Measurements from ENCODE around the gene CLDN34. TPM values are rescaled to one million over a fixed set of nuclear protein-coding genes. Genes with fewer than 3 reads are reported as not detected.
A peak's percentile ranks its signal among the peaks of the same experiment; 100 is the strongest.

CLDN34 gene
- total RNA-seq, 6 donors from 2014 or later = 0.27 to 1.5 (median 0.55) TPM; not detected in 1

GRCh38 chrX:9958183-9958582, 9.0 kb upstream of the CLDN34 start:
- Histone ChIP-seq H3K36me3 (no peaks in the 10 kb centered on the region), H3K4me1 (no peaks in the 10 kb centered on the region), H3K27me3 (no peaks in the 10 kb centered on the region), H3K27ac (no peak overlapping the region), H3K9me3 (peaks cover 0 to 4% (median 0%) of the 10 kb centered on the region in 4 donors), H3K4me3 (no peak overlapping the region)
- no peak for TF ChIP-seq POLR2AphosphoS5 (IDR thresholded peaks at IDR 0.05)
- TF ChIP-seq, protein P1, sequence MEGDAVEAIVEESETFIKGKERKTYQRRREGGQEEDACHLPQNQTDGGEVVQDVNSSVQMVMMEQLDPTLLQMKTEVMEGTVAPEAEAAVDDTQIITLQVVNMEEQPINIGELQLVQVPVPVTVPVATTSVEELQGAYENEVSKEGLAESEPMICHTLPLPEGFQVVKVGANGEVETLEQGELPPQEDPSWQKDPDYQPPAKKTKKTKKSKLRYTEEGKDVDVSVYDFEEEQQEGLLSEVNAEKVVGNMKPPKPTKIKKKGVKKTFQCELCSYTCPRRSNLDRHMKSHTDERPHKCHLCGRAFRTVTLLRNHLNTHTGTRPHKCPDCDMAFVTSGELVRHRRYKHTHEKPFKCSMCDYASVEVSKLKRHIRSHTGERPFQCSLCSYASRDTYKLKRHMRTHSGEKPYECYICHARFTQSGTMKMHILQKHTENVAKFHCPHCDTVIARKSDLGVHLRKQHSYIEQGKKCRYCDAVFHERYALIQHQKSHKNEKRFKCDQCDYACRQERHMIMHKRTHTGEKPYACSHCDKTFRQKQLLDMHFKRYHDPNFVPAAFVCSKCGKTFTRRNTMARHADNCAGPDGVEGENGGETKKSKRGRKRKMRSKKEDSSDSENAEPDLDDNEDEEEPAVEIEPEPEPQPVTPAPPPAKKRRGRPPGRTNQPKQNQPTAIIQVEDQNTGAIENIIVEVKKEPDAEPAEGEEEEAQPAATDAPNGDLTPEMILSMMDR (IDR thresholded peaks at IDR 0.05) = no peak
- no peak for TF ChIP-seq POLR2A (IDR thresholded peaks at IDR 0.05)
- TF ChIP-seq EP300 (IDR thresholded peaks at IDR 0.05) = no peak
- DNase-seq = no peak
- no peak for ATAC-seq (ENCODE audit: low FRiP score in 2 of 2)
- WGBS, 2 donors = 80 to 87% methylated on average over 3 to 5 of the region's 5 CpGs

GRCh38 chrX:9961750-9962149, 5.4 kb upstream of the CLDN34 start:
- no peak for ATAC-seq (ENCODE audit: low FRiP score in 2 of 2)
- H3K27ac ChIP-seq = no peak overlapping the region
- no peak for DNase-seq
- no peaks in the 10 kb centered on the region for H3K4me1 ChIP-seq
- H3K36me3 ChIP-seq = no peaks in the 10 kb centered on the region
- no peaks in the 10 kb centered on the region for H3K9me3 ChIP-seq
- TF ChIP-seq POLR2A (IDR thresholded peaks at IDR 0.05) = no peak
- TF ChIP-seq EP300 (IDR thresholded peaks at IDR 0.05) = no peak
- TF ChIP-seq, protein P1 (IDR thresholded peaks at IDR 0.05) = no peak
- TF ChIP-seq POLR2AphosphoS5 (IDR thresholded peaks at IDR 0.05) = no peak
- no peaks in the 10 kb centered on the region for H3K27me3 ChIP-seq
- WGBS, 2 donors = 78 to 83% methylated on average over 5 of the region's 5 CpGs
- no peak overlapping the region for H3K4me3 ChIP-seq

DNA sequence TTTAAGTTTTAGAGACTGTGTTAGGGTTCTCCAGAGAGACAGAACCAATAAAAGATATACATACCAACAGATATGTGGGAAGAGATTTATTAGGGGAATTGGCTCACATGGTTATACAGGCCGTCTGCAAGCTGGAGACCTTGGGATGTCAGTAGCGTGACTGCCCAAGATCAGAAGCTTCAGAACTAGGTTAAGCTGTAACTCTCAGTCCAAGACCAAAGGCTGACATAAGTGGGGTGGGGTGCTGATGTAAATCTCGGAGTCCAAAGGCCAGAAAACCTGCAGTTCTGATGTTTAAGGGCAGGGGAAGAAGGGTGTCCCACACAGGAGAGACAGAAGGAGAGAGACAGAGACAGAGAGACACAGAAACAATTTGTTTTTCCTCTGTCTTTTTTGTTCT, 10.5 kb downstream of the CLDN34 start:
- WGBS, 2 donors = 72 to 96% methylated on average over 3 of the region's 3 CpGs
- no peak overlapping the region for H3K4me3 ChIP-seq
- no peaks in the 10 kb centered on the region for H3K36me3 ChIP-seq
- no peak for ATAC-seq (ENCODE audit: low FRiP score in 2 of 2)
- no peaks in the 10 kb centered on the region for H3K4me1 ChIP-seq
- H3K9me3 ChIP-seq = peaks cover 0 to 6% (median 0%) of the 10 kb centered on the region in 4 donors
- H3K27ac ChIP-seq = no peak overlapping the region
- no peaks in the 10 kb centered on the region for H3K27me3 ChIP-seq
- no peak for DNase-seq
- no peak for TF ChIP-seq POLR2AphosphoS5 (IDR thresholded peaks at IDR 0.05)

DNA sequence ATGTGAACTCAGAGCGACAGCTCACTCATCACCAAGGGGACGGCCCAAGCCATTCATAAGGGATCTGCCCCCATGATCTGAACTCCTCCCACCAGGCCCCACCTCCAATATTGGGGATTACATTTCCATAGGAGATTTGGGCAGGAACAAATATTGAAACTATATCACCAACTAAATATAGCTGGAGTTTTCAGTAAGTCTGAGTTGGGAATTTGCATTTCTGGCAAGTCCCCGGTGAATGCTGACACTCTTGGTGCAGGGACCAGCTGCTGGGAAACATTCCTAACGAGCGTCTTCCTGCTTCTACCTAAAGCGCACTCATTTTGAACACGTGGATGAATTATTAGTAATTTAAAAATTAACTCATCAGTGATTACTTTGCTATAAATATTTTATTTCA, 13.2 kb downstream of the CLDN34 start:
- Histone ChIP-seq H3K27ac (peak overlapping the region in 2 of 4 donors; percentile 56 to 62), H3K27me3 (no peaks in the 10 kb centered on the region), H3K4me1 (no peaks in the 10 kb centered on the region), H3K36me3 (no peaks in the 10 kb centered on the region), H3K4me3 (no peak overlapping the region), H3K9me3 (no peaks in the 10 kb centered on the region)
- no peak for DNase-seq
- ATAC-seq (ENCODE audit: low FRiP score in 2 of 2) = no peak
- TF ChIP-seq, protein P1 (IDR thresholded peaks at IDR 0.05) = no peak
- TF ChIP-seq POLR2A (IDR thresholded peaks at IDR 0.05) (no peak), POLR2AphosphoS5 (IDR thresholded peaks at IDR 0.05) (no peak), EP300 (IDR thresholded peaks at IDR 0.05) (no peak)
- WGBS, 2 donors = 68 to 77% methylated on average over 5 to 7 of the region's 7 CpGs

- Histone ChIP-seq H3K9me3 (no peaks in the 10 kb centered on the region), H3K36me3 (no peaks in the 10 kb centered on the region), H3K4me3 (no peak overlapping the region), H3K4me1 (no peaks in the 10 kb centered on the region), H3K27me3 (no peaks in the 10 kb centered on the region), H3K27ac (peak overlapping the region; percentile 56 to 68 (median 62))
- 64 to 65% methylated on average over 3 to 5 of the region's 5 CpGs for WGBS, 2 donors
- TF ChIP-seq POLR2AphosphoS5 (IDR thresholded peaks at IDR 0.05) = no peak
- no peak for TF ChIP-seq EP300 (IDR thresholded peaks at IDR 0.05)
- no peak for TF ChIP-seq POLR2A (IDR thresholded peaks at IDR 0.05)
- TF ChIP-seq, protein P1 (IDR thresholded peaks at IDR 0.05) = no peak
- DNase-seq (no peak), ATAC-seq (ENCODE audit: low FRiP score in 2 of 2) (no peak)
Observed at GRCh38 chrX:9980927-9981326, 13.8 kb downstream of the CLDN34 start.

Measured in upper lobe of left lung (tissue), 6 donors.